ENCODE measurements around the gene FAM237B.

DNA sequence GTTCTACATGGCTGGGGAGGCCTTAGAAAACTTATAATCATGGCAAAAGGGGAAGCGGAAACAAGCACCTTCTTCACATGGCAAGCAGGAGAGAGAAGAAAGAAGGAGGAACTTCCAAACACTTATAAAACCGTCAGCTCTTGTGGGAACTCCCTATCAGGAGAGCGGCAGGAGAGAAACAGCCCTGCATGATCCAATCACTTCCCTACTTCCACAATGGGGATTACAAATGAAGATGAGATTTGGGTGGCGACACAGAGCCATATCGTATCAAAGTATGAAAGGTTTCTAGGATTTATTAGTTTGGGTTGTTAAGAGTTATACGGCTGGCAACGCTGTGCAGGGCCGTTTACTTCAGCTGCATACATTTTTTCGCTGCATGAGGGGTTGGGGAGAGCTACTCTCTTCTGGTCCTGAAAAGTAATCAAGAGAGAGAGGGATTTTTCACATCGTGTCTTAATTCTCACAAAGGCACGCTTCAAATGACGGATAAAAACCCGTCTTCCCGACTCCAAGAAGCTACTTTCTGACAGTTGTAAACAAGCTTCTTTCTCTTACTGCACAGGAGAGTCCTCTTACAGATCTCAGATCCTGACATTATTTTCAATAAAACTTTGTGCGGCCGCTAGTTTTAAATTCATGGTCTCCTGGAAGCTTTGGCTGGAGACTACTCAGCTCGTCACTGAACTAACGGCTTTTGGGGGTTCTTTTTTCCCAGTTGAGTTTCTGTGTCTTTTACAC, 24.7 kb upstream of the FAM237B start:
- TF ChIP-seq, protein P1, sequence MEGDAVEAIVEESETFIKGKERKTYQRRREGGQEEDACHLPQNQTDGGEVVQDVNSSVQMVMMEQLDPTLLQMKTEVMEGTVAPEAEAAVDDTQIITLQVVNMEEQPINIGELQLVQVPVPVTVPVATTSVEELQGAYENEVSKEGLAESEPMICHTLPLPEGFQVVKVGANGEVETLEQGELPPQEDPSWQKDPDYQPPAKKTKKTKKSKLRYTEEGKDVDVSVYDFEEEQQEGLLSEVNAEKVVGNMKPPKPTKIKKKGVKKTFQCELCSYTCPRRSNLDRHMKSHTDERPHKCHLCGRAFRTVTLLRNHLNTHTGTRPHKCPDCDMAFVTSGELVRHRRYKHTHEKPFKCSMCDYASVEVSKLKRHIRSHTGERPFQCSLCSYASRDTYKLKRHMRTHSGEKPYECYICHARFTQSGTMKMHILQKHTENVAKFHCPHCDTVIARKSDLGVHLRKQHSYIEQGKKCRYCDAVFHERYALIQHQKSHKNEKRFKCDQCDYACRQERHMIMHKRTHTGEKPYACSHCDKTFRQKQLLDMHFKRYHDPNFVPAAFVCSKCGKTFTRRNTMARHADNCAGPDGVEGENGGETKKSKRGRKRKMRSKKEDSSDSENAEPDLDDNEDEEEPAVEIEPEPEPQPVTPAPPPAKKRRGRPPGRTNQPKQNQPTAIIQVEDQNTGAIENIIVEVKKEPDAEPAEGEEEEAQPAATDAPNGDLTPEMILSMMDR (IDR thresholded peaks at IDR 0.05), result no peak
- no peak for TF ChIP-seq EZH2phosphoT487 (IDR thresholded peaks at IDR 0.05)

Data from neural progenitor cell (in vitro differentiated cells).